ENCODE data around the gene FOXC1. TPM values are rescaled to one million over a fixed set of nuclear protein-coding genes. Genes with fewer than 3 reads are reported as not detected.

Gene FOXC1
- total and polyA plus RNA-seq, 9 of the 15 experiments (the other 6 are each of a cell fraction or from before 2014, with no cell fraction given), result not detected

- DNase-seq (ENCODE audit: extremely low read depth in 1 of 4, low spot score in 3 of 4) (no peak), ATAC-seq (no peak), FAIRE-seq (no peak)
- Histone ChIP-seq H3K36me3 (ENCODE audit: control insufficient read depth, insufficient read depth, low read length) (no peaks in the 10 kb centered on the region), H3K4me1 (replicated peaks in 1 of 2; ENCODE audit: control insufficient read depth in 2 of 2, insufficient read depth in 2 of 2, low read length in 2 of 2) (peaks cover 0 to 18% of the 10 kb centered on the region in 2 experiments; a peak in 1 of 5 replicates), H3K9me1 (ENCODE audit: control insufficient read depth, insufficient read depth, low read length) (no peaks in the 10 kb centered on the region), H2AFZ (ENCODE audit: low read depth, low read length) (no peak overlapping the region), H3K27ac (ENCODE audit: extremely low read depth, low read depth, low read length) (no peak overlapping the region), H3K9me3 (replicated peaks; ENCODE audit: control insufficient read depth, insufficient read depth, low read depth, low read length) (no peaks in the 10 kb centered on the region), H3K27me3 (ENCODE audit: control insufficient read depth in 2 of 2, insufficient read depth in 2 of 2, low read length in 2 of 2) (peaks cover 64 to 85% of the 10 kb centered on the region in 2 experiments), H3K9ac (ENCODE audit: insufficient read depth in 1 of 2, low read depth in 2 of 2, low read length in 2 of 2) (no peak overlapping the region), H4K20me1 (replicated peaks; ENCODE audit: control insufficient read depth, insufficient read depth, low read length) (peaks cover 22% of the 10 kb centered on the region), H3K4me3 (no peak overlapping the region), H3K4me2 (ENCODE audit: insufficient read depth, low read length) (no peak overlapping the region), H3K79me2 (ENCODE audit: control insufficient read depth, insufficient read depth, low read length) (no peaks in the 10 kb centered on the region)
- ChIA-PET CTCF (ENCODE audit: low intra/inter-chr PET ratio) (interaction anchor here (0.5 kb wide), 1 partner anchor 199 kb away, joined by 3 read pairs; no protein-coding TSS in a partner anchor), POLR2A (interaction anchor here (0.5 kb wide), 1 partner anchor 1066 kb away, joined by 3 read pairs; no protein-coding TSS in a partner anchor)
- no peak for TF ChIP-seq BRF1 (IDR thresholded peaks at IDR 0.05; ENCODE audit: borderline replicate concordance, extremely low read depth, insufficient read length)
- no peak for TF ChIP-seq ZKSCAN1 (IDR thresholded peaks at IDR 0.05; ENCODE audit: low read depth, low read length)
- no peak for TF ChIP-seq SAFB (IDR thresholded peaks at IDR 0.05; ENCODE audit: borderline replicate concordance, low read depth, low read length)
- intact Hi-C loops (cut with micrococcal nuclease) (no loop called here), in situ Hi-C loops (cut with MboI) (loop anchor here (10.0 kb wide), 2 partner anchors 583 to 853 kb away; no protein-coding TSS in a partner anchor)
- 11% methylated on average over 46 of the region's 60 CpGs for WGBS (ENCODE audit: insufficient coverage, low coverage, missing lambda C conversion rate)
- no TSS peak for BruUV-seq (replicated peaks)
These were observed 8.3 kb upstream of the FOXC1 start for GRCh38 chr6:1601158-1602048.

Measured in K562 (cell line).